ENCODE data around the gene GPC6.

- TF ChIP-seq POLR2AphosphoS5 (IDR thresholded peaks at IDR 0.05) (no peak), CTCF (IDR thresholded peaks at IDR 0.05; ENCODE audit: poor library complexity, severe bottlenecking) (no peak), MXI1 (conservative IDR thresholded peaks at IDR 0.05; ENCODE audit: poor library complexity, severe bottlenecking) (no peak), EZH2 (IDR thresholded peaks at IDR 0.05; ENCODE audit: borderline replicate concordance, insufficient read depth, low read length, poor library complexity, severe bottlenecking) (no peak), REST (IDR thresholded peaks at IDR 0.05; ENCODE audit: borderline replicate concordance) (no peak), RAD21 (conservative IDR thresholded peaks at IDR 0.05) (no peak)
Measured at GRCh38 chr13:93670866-93671265, 444.3 kb downstream of the GPC6 start.

Data from neural cell (in vitro differentiated cells).